Peyer's patch (tissue), 4 donors: ENCODE measurements around the gene CTSZ. TPM values are rescaled to one million over a fixed set of nuclear protein-coding genes. Genes with fewer than 3 reads are reported as not detected.
A peak's percentile ranks its signal among the peaks of the same experiment; 100 is the strongest.

Experiments
- DNase-seq, 3 donors: peaks; one replicate each; pipeline ENCODE4 v3.0.0-alpha.2; 2017 to 2019
- H3K27ac ChIP-seq, 4 donors: fragments of 200-600 bp; sonication (generic); one replicate each; pipeline ENCODE4 v1.5.1; 2016 to 2019
- H3K27me3 ChIP-seq, 2 donors: fragments of 200-600 bp; sonication (generic); one replicate each; pipeline ENCODE4 v1.5.1; 2019
- H3K36me3 ChIP-seq, 3 donors: fragments of 200-600 bp; sonication (generic); one replicate each; pipeline ENCODE4 v1.5.1; 2016 to 2019
- H3K4me1 ChIP-seq, 4 donors: fragments of 200-600 bp; sonication (generic); one replicate each; pipeline ENCODE4 v1.5.1; 2016 to 2019
- H3K4me3 ChIP-seq, 4 donors: fragments of 200-600 bp; sonication (generic); 1 replicate in 3 of 4; 2 replicates in 1 of 4; pipeline ENCODE4 v1.5.1; 2016 to 2019; ENCODE audit warnings: mild to moderate bottlenecking in 1 of 4
- H3K9me3 ChIP-seq, 4 donors: fragments of 200-600 bp; sonication (generic); one replicate each; pipeline ENCODE4 v1.5.1; 2016 to 2019; ENCODE audit warnings: mild to moderate bottlenecking in 1 of 4
- CTCF ChIP-seq, 6 experiments: fragments of 450-650 bp in 4 of 6; fragments of 200-600 bp in 2 of 6; sonication (generic) in 1 of 6; IDR thresholded peaks; one replicate each; pipeline ENCODE4 v1.5.1; 2017 to 2019; ENCODE audit warnings: antibody characterized with exemption in 6 of 6, mild to moderate bottlenecking in 3 of 6, moderate library complexity in 1 of 6
- POLR2A ChIP-seq, 2 donors: fragments of 450-650 bp; IDR thresholded peaks; one replicate each; pipeline ENCODE4 v1.5.1; 2017; ENCODE audit warnings: antibody characterized with exemption in 2 of 2, mild to moderate bottlenecking in 2 of 2, moderate library complexity in 2 of 2
- total RNA-seq, 4 donors: library from RNA; depleted of rRNA; stranded (reverse); fragments of >200 nt; gene quantifications; one replicate each; pipeline ENCODE4 v1.1.0, GENCODE V29; 2016

The CTSZ gene
- total RNA-seq, 4 donors from 2014 or later: 78.4 to 310 (median 274) TPM

- DNase-seq: peak in 1 of 3 donors; percentile 27
- peak overlapping the region; percentile 91 to 99 (median 94) for H3K27ac ChIP-seq
- peaks cover 3 to 40% (median 28%) of the 10 kb centered on the region in 4 donors for H3K4me1 ChIP-seq
- H3K9me3 ChIP-seq: no peaks in the 10 kb centered on the region
- peak overlapping the region; percentile 66 to 88 (median 81) for H3K4me3 ChIP-seq
- peaks cover 0 to 52% (median 0%) of the 10 kb centered on the region in 3 donors for H3K36me3 ChIP-seq
- TF ChIP-seq POLR2A (IDR thresholded peaks at IDR 0.05) (no peak), CTCF (IDR thresholded peaks at IDR 0.05) (no peak)
- no peaks in the 10 kb centered on the region for H3K27me3 ChIP-seq
Measured at GRCh38 chr20:59003836-59004492, 3.1 kb downstream of the CTSZ start.

GRCh38 chr20:59002874-59003399 lies 4.1 kb downstream of the CTSZ start:
- Histone ChIP-seq H3K27ac (peak overlapping the region in 1 of 4 donors; percentile 99), H3K4me3 (no peak overlapping the region), H3K36me3 (peaks cover 0 to 61% (median 0%) of the 10 kb centered on the region in 3 donors), H3K27me3 (no peaks in the 10 kb centered on the region), H3K4me1 (peaks cover 3 to 40% (median 26%) of the 10 kb centered on the region in 4 donors), H3K9me3 (no peaks in the 10 kb centered on the region)
- TF ChIP-seq CTCF (IDR thresholded peaks at IDR 0.05) (no peak), POLR2A (IDR thresholded peaks at IDR 0.05) (no peak)
- no peak for DNase-seq

- Histone ChIP-seq H3K9me3 (no peaks in the 10 kb centered on the region), H3K36me3 (peaks cover 0 to 67% (median 0%) of the 10 kb centered on the region in 3 donors), H3K27me3 (no peaks in the 10 kb centered on the region), H3K4me3 (no peak overlapping the region), H3K27ac (peak overlapping the region in 1 of 4 donors; percentile 17), H3K4me1 (peaks cover under 1 to 40% (median 24%) of the 10 kb centered on the region in 4 donors)
- no peak for DNase-seq
- no peak for TF ChIP-seq CTCF (IDR thresholded peaks at IDR 0.05)
- no peak for TF ChIP-seq POLR2A (IDR thresholded peaks at IDR 0.05)
Measured at GRCh38 chr20:59002388-59002787, 4.7 kb downstream of the CTSZ start.

GRCh38 chr20:59001449-59002171 lies 5.4 kb downstream of the CTSZ start:
- TF ChIP-seq POLR2A (IDR thresholded peaks at IDR 0.05) (no peak), CTCF (IDR thresholded peaks at IDR 0.05) (no peak)
- DNase-seq: no peak
- Histone ChIP-seq H3K36me3 (peaks cover 0 to 75% (median 0%) of the 10 kb centered on the region in 3 donors), H3K9me3 (no peaks in the 10 kb centered on the region), H3K27me3 (no peaks in the 10 kb centered on the region), H3K4me1 (peaks cover 0 to 40% (median 23%) of the 10 kb centered on the region in 4 donors), H3K4me3 (no peak overlapping the region), H3K27ac (peak overlapping the region in 1 of 4 donors; percentile 5)

- no peak for DNase-seq
- no peak overlapping the region for H3K27ac ChIP-seq
- no peaks in the 10 kb centered on the region for H3K27me3 ChIP-seq
- peaks cover 0 to 37% (median 22%) of the 10 kb centered on the region in 4 donors for H3K4me1 ChIP-seq
- no peak overlapping the region for H3K4me3 ChIP-seq
- TF ChIP-seq POLR2A (IDR thresholded peaks at IDR 0.05): no peak
- no peak for TF ChIP-seq CTCF (IDR thresholded peaks at IDR 0.05)
- no peaks in the 10 kb centered on the region for H3K9me3 ChIP-seq
- peaks cover 0 to 80% (median 0%) of the 10 kb centered on the region in 3 donors for H3K36me3 ChIP-seq
Measured at GRCh38 chr20:59001068-59001448, 6.0 kb downstream of the CTSZ start.
